ENCODE results near the gene PDRG1.

DNA sequence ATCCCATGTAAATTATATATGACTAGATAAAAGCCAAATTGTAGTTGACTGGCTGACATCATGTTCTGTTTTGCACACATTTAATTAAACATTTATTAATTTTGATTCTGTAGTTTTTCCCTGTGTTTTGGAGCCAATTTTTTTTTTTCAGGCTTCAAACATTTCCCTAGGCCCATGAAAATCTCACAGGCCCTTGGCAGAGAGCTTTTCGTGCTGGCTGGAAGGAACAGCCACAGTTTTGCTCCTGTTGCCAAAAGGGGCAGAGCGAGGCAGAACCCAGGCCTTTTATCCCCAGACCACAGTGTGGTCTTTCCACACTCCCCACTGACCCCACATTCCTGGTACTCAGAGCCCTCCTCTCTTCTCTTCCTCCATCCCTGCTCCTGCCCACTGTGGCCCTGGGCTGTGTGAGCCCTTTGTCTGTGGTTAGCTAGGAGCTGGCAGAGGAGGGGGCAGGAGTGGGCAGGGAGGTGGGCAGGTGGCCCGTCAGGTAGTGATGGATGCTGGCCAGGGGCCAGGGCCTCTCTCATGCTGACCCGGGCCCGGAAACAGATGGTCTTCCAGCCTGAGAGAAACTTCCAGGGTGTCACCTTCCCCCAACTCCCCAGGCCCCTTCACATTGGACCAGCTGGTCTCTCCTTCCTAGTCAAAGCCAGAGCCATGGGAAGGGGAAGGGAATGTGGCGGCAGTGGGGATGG lies 38.9 kb upstream of the PDRG1 start:
- TF ChIP-seq, protein P1, sequence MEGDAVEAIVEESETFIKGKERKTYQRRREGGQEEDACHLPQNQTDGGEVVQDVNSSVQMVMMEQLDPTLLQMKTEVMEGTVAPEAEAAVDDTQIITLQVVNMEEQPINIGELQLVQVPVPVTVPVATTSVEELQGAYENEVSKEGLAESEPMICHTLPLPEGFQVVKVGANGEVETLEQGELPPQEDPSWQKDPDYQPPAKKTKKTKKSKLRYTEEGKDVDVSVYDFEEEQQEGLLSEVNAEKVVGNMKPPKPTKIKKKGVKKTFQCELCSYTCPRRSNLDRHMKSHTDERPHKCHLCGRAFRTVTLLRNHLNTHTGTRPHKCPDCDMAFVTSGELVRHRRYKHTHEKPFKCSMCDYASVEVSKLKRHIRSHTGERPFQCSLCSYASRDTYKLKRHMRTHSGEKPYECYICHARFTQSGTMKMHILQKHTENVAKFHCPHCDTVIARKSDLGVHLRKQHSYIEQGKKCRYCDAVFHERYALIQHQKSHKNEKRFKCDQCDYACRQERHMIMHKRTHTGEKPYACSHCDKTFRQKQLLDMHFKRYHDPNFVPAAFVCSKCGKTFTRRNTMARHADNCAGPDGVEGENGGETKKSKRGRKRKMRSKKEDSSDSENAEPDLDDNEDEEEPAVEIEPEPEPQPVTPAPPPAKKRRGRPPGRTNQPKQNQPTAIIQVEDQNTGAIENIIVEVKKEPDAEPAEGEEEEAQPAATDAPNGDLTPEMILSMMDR (IDR thresholded peaks at IDR 0.05; ENCODE audit: poor library complexity, severe bottlenecking) = no peak
- no peak for TF ChIP-seq EZH2 (IDR thresholded peaks at IDR 0.05; ENCODE audit: borderline replicate concordance, insufficient read depth, low read length, poor library complexity, severe bottlenecking)
- TF ChIP-seq SMC3 (conservative IDR thresholded peaks at IDR 0.05; ENCODE audit: poor library complexity) = no peak
- no peak for TF ChIP-seq POLR2AphosphoS5 (IDR thresholded peaks at IDR 0.05)
